SK-N-SH (cell line): ENCODE data around the gene SLC2A2. TPM values are rescaled to one million over a fixed set of nuclear protein-coding genes. Genes with fewer than 3 reads are reported as not detected.

Experiments
- CTCF ChIA-PET: fragments of 300-600, 350-600 bp; formaldehyde crosslinking; extraction: SDS; loops from one replicate; lab custom pipeline; 2021; lab: Yijun Ruan, JAX
- POLR2A ChIA-PET: fragments of 350-600 bp; sonication (Branson Sonifier 250); formaldehyde crosslinking; extraction: SDS; loops from one replicate; lab custom pipeline; 2020; ENCODE audit warnings: antibody characterized with exemption, inconsistent platforms; lab: Yijun Ruan, JAX
- DNase-seq: peaks from one replicate; pipeline ENCODE4 v3.0.0; 2012
- H2AFZ ChIP-seq: fragments of 200-600 bp; sonication (generic); 2 replicates; pipeline ENCODE4 v1.8.1; 2016; ENCODE audit warnings: antibody characterized with exemption, mild to moderate bottlenecking, low read depth
- H3F3A ChIP-seq: fragments of 200-600 bp; sonication (generic); replicated peaks from 2 replicates; pipeline ENCODE3; 2016; ENCODE audit warnings: antibody characterized with exemption, mild to moderate bottlenecking; ENCODE audit not compliant: insufficient read depth
- H3K27ac ChIP-seq, 2 experiments: fragments of 200-500 bp in 1 of 2; fragments of 200-600 bp in 1 of 2; sonication (Bioruptor generic) in 1 of 2; sonication (generic), shearing (Covaris generic) in 1 of 2; 2 replicates each; pipeline versions ENCODE4 v1.5.1 to v1.6.1; 2014 to 2016; ENCODE audit warnings: low read depth in 2 of 2, inconsistent platforms in 1 of 2, low read length in 1 of 2, mild to moderate bottlenecking in 1 of 2, mixed read lengths in 1 of 2
- H3K27me3 ChIP-seq: fragments of 200-600 bp; sonication (generic), shearing (Covaris generic); 2 replicates; pipeline ENCODE4 v1.6.1; 2016; ENCODE audit warnings: mixed run types; ENCODE audit not compliant: insufficient read depth
- H3K36me3 ChIP-seq, 2 experiments: fragments of 200-500 bp in 1 of 2; fragments of 200-600 bp in 1 of 2; sonication (Bioruptor generic) in 1 of 2; sonication (generic) in 1 of 2; replicated peaks in 1 of 2; 2 replicates each; pipeline versions ENCODE3 to v1.5.1; 2014 to 2016; ENCODE audit warnings: low read length in 1 of 2, mild to moderate bottlenecking in 1 of 2; ENCODE audit not compliant: insufficient read depth in 2 of 2, control insufficient read depth in 1 of 2
- H3K4me1 ChIP-seq, 2 experiments: fragments of 200-500 bp in 1 of 2; fragments of 200-600 bp in 1 of 2; sonication (Bioruptor generic) in 1 of 2; sonication (generic), shearing (Covaris generic) in 1 of 2; 2 replicates each; pipeline versions ENCODE4 v1.5.1 to v1.6.1; 2014 to 2016; ENCODE audit warnings: low read depth in 1 of 2, low read length in 1 of 2, mixed run types in 1 of 2; ENCODE audit not compliant: insufficient read depth in 2 of 2, control insufficient read depth in 1 of 2
- H3K4me2 ChIP-seq: fragments of 200-600 bp; sonication (generic), shearing (Covaris generic); 2 replicates; pipeline ENCODE4 v1.6.1; 2017; ENCODE audit warnings: mixed run types
- H3K4me3 ChIP-seq, 2 experiments: fragments of 200-500 bp in 1 of 2; fragments of 200-600 bp in 1 of 2; sonication (Bioruptor generic) in 1 of 2; sonication (generic), shearing (Covaris generic) in 1 of 2; 2 replicates each; pipeline versions ENCODE4 v1.5.1 to v1.8.1; 2014 to 2016; ENCODE audit warnings: low read depth in 2 of 2, inconsistent platforms in 1 of 2, low read length in 1 of 2, mild to moderate bottlenecking in 1 of 2, mixed read lengths in 1 of 2, moderate library complexity in 1 of 2
- H3K79me2 ChIP-seq: fragments of 200-600 bp; sonication (generic); 2 replicates; pipeline ENCODE4 v1.8.1; 2017; ENCODE audit warnings: mild to moderate bottlenecking; ENCODE audit not compliant: insufficient read depth
- H3K9ac ChIP-seq: fragments of 200-600 bp; sonication (generic); 2 replicates; pipeline ENCODE4 v1.6.1; 2017; ENCODE audit warnings: mixed run types
- H3K9me2 ChIP-seq: fragments of 200-600 bp; sonication (generic); 2 replicates; pipeline ENCODE4 v1.6.1; 2017; ENCODE audit warnings: mixed run types
- H3K9me3 ChIP-seq: fragments of 200-600 bp; sonication (generic); 2 replicates; pipeline ENCODE4 v1.6.1; 2017; ENCODE audit warnings: mixed run types, mild to moderate bottlenecking, moderate library complexity
- H4K20me1 ChIP-seq: fragments of 200-600 bp; sonication (generic); 2 replicates; pipeline ENCODE4 v1.6.1; 2017; ENCODE audit warnings: mild to moderate bottlenecking, mixed run types; ENCODE audit not compliant: insufficient read depth
- CHD2 ChIP-seq: fragments of 150-350 bp; IDR thresholded peaks from 2 replicates; pipeline ENCODE4 v1.6.1; 2018; ENCODE audit warnings: low read length; ENCODE audit not compliant: partially characterized antibody
- EP300 ChIP-seq, 2 experiments: IDR thresholded peaks; 2 replicates each; pipeline versions ENCODE4 v1.4.0 to v1.6.1; 2012; ENCODE audit warnings: borderline replicate concordance in 1 of 2, low read depth in 1 of 2, low read length in 1 of 2
- FOSL2 ChIP-seq: IDR thresholded peaks from 2 replicates; pipeline ENCODE4 v1.4.0; 2012; ENCODE audit warnings: low read depth, mild to moderate bottlenecking, moderate library complexity, borderline replicate concordance
- FOXJ3 ChIP-seq: sonication (generic); formaldehyde crosslinking; IDR thresholded peaks from 2 replicates; pipeline ENCODE4 v1.5.1; 2020; ENCODE audit warnings: mild to moderate bottlenecking, missing genetic modification reagents
- JUND ChIP-seq: IDR thresholded peaks from 2 replicates; pipeline ENCODE4 v1.4.0; 2012
- MXI1 ChIP-seq: IDR thresholded peaks from 2 replicates; pipeline ENCODE4 v1.6.1; 2012; ENCODE audit warnings: mild to moderate bottlenecking, low read depth, low read length, improper control_type of control experiment
- NFIC ChIP-seq: IDR thresholded peaks from 2 replicates; pipeline ENCODE4 v1.4.0; 2012; ENCODE audit warnings: borderline replicate concordance
- POLR2AphosphoS5 ChIP-seq: IDR thresholded peaks from 2 replicates; pipeline ENCODE4 v1.6.1; 2012; ENCODE audit warnings: low read depth, low read length
- RCOR1 ChIP-seq: fragments of 150-350 bp; IDR thresholded peaks from 2 replicates; pipeline ENCODE4 v1.6.1; 2017; ENCODE audit warnings: antibody characterized with exemption, low read length
- SIN3A ChIP-seq: IDR thresholded peaks from 2 replicates; pipeline ENCODE4 v1.6.1; 2012; ENCODE audit warnings: low read depth, mild to moderate bottlenecking, low read length, moderate library complexity, borderline replicate concordance
- SMC3 ChIP-seq: IDR thresholded peaks from 2 replicates; pipeline ENCODE4 v1.6.1; 2012; ENCODE audit warnings: low read depth, low read length, improper control_type of control experiment
- TCF12 ChIP-seq: IDR thresholded peaks from 2 replicates; pipeline ENCODE4 v1.4.0; 2012
- TEAD4 ChIP-seq: IDR thresholded peaks from 2 replicates; pipeline ENCODE4 v1.4.0; 2012; ENCODE audit warnings: mild to moderate bottlenecking, borderline replicate concordance; ENCODE audit not compliant: insufficient read depth
- WGBS: methylation state at CpG from one replicate; pipeline ENCODE4 v1.1.6; 2017; ENCODE audit warnings: low lambda C conversion rate; 5-methylcytosine and 5-hydroxymethylcytosine counted together
- polyA plus RNA-seq, 3 experiments: library from polyadenylated mRNA; depleted of rRNA; stranded (reverse); fragments of >200 nt; gene quantifications; 2 replicates each; pipeline ENCODE4 v1.2.3, GENCODE V29; 2012
- TF ChIP-seq, protein P1 (sequence below): fragments of 150-350 bp; IDR thresholded peaks from 2 replicates; pipeline ENCODE4 v1.6.1; 2016; ENCODE audit warnings: mild to moderate bottlenecking, low read depth, low read length
- TF ChIP-seq, protein P2 (sequence below): IDR thresholded peaks from 2 replicates; pipeline ENCODE4 v1.4.0; 2012; ENCODE audit warnings: low read depth
- TF ChIP-seq, protein P3 (sequence below): IDR thresholded peaks from 2 replicates; pipeline ENCODE4 v1.6.1; 2012; ENCODE audit warnings: mild to moderate bottlenecking, low read depth, low read length, moderate library complexity
- TF ChIP-seq, protein P4 (sequence below): IDR thresholded peaks from 2 replicates; pipeline ENCODE4; 2012
- TF ChIP-seq, protein P5 (sequence below): fragments of 150-350 bp; IDR thresholded peaks from 2 replicates; pipeline ENCODE4 v1.6.1; 2017; ENCODE audit warnings: antibody characterized with exemption, low read length, low read depth, borderline replicate concordance

SLC2A2 gene
- polyA plus RNA-seq, 1 of the 3 experiments (the other 2 are of a cell fraction) = 0.59 TPM

DNA sequence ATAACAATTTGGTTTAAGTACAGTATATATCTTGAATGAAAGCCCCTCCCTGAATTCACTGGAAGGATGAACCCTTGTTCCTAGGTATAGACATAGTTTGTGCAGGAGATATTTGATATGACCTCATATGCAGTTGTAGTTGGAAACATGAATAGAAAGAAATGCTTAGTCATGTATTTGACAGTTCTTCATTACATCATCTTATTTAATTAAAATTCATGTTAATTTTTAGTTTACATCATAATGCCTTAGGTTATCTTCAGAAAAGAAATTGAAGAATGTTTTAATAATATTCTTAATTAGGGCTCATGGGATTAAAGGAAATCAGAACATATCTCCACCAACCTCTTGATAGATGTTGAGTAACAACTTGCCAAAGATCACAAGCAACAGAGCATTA, 19.2 kb downstream of the SLC2A2 start:
- peaks cover 8% of the 10 kb centered on the region for H3F3A ChIP-seq
- no peak overlapping the region for H2AFZ ChIP-seq
- POLR2A ChIA-PET = no interaction called here
- H3K9me2 ChIP-seq = 0 out of 2 replicates have a peak, but pooled peaks cover 5% of the 10 kb centered on the region
- H3K27me3 ChIP-seq = no peaks in the 10 kb centered on the region
- no peak overlapping the region for H3K9ac ChIP-seq
- no peaks in the 10 kb centered on the region for H4K20me1 ChIP-seq
- CTCF ChIA-PET = no interaction called here
- H3K27ac ChIP-seq = no peak overlapping the region
- TF ChIP-seq CHD2 = no peak
- TF ChIP-seq JUND = no peak
- no peak for TF ChIP-seq SMC3
- TF ChIP-seq MXI1 = no peak
- no peak for TF ChIP-seq EP300 (IDR thresholded peaks at IDR 0.05; ENCODE audit: borderline replicate concordance in 1 of 2, low read depth in 1 of 2, low read length in 1 of 2)
- TF ChIP-seq FOXJ3 (CRISPR knock-in tag) = no peak
- TF ChIP-seq, protein P1, sequence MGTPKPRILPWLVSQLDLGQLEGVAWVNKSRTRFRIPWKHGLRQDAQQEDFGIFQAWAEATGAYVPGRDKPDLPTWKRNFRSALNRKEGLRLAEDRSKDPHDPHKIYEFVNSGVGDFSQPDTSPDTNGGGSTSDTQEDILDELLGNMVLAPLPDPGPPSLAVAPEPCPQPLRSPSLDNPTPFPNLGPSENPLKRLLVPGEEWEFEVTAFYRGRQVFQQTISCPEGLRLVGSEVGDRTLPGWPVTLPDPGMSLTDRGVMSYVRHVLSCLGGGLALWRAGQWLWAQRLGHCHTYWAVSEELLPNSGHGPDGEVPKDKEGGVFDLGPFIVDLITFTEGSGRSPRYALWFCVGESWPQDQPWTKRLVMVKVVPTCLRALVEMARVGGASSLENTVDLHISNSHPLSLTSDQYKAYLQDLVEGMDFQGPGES = no peak
- no peak for TF ChIP-seq RCOR1
- TF ChIP-seq NFIC = no peak
- H3K36me3 ChIP-seq = no peaks in the 10 kb centered on the region
- H3K4me3 ChIP-seq = no peak overlapping the region
- no peak overlapping the region for H3K4me2 ChIP-seq
- no peaks in the 10 kb centered on the region for H3K9me3 ChIP-seq
- no peaks in the 10 kb centered on the region for H3K79me2 ChIP-seq
- H3K4me1 ChIP-seq = peaks cover 0 to 16% of the 10 kb centered on the region in 2 experiments; a peak in 1 of 4 replicates
- DNase-seq = no peak

DNA sequence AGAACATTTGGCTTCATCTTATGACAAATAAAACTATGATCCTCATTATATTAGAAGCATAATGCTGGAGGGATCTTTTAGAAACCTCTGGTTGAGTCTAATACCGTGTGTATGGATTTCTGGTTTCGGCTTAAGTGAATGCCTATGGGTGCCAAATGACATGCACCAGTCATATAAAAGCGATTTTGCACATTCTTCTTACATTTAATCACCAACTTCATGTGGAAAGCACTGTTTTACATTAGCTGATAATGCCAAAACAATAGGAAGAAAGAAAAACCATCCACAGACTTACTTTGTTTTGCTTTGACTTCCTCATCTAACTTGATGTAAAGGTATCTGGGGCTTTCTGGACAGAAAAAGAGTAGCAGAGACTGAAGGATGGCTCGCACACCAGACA, 20.9 kb downstream of the SLC2A2 start:
- Histone ChIP-seq H3K4me2 (peak overlapping the region; percentile 31; the same call in 1 of the 2 replicates), H3K9me3 (no peaks in the 10 kb centered on the region), H3K36me3 (no peaks in the 10 kb centered on the region), H3K27me3 (no peaks in the 10 kb centered on the region), H3F3A (peaks cover 19% of the 10 kb centered on the region), H3K4me3 (no peak overlapping the region), H3K9ac (peak overlapping the region; percentile 44; the same call in 1 of the 2 replicates), H3K27ac (peak overlapping the region; percentile 50 to 87; a peak in 3 of 4 replicates), H3K9me2 (0 out of 2 replicates have a peak, but pooled peaks cover 5% of the 10 kb centered on the region), H4K20me1 (no peaks in the 10 kb centered on the region), H2AFZ (peak overlapping the region; percentile 82), H3K4me1 (peaks cover 0 to 28% of the 10 kb centered on the region in 2 experiments; a peak in 1 of 4 replicates), H3K79me2 (no peaks in the 10 kb centered on the region)
- no peak for DNase-seq
- ChIA-PET CTCF (interaction anchor here (0.7 kb wide), 1 partner anchor 25 kb away, joined by 4 read pairs; no protein-coding TSS in a partner anchor), POLR2A (no interaction called here)
- WGBS = 19% methylated on average over 4 of the region's 4 CpGs
- TF ChIP-seq, protein P2, sequence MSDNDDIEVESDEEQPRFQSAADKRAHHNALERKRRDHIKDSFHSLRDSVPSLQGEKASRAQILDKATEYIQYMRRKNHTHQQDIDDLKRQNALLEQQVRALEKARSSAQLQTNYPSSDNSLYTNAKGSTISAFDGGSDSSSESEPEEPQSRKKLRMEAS = no peak
- TF ChIP-seq, protein P3, sequence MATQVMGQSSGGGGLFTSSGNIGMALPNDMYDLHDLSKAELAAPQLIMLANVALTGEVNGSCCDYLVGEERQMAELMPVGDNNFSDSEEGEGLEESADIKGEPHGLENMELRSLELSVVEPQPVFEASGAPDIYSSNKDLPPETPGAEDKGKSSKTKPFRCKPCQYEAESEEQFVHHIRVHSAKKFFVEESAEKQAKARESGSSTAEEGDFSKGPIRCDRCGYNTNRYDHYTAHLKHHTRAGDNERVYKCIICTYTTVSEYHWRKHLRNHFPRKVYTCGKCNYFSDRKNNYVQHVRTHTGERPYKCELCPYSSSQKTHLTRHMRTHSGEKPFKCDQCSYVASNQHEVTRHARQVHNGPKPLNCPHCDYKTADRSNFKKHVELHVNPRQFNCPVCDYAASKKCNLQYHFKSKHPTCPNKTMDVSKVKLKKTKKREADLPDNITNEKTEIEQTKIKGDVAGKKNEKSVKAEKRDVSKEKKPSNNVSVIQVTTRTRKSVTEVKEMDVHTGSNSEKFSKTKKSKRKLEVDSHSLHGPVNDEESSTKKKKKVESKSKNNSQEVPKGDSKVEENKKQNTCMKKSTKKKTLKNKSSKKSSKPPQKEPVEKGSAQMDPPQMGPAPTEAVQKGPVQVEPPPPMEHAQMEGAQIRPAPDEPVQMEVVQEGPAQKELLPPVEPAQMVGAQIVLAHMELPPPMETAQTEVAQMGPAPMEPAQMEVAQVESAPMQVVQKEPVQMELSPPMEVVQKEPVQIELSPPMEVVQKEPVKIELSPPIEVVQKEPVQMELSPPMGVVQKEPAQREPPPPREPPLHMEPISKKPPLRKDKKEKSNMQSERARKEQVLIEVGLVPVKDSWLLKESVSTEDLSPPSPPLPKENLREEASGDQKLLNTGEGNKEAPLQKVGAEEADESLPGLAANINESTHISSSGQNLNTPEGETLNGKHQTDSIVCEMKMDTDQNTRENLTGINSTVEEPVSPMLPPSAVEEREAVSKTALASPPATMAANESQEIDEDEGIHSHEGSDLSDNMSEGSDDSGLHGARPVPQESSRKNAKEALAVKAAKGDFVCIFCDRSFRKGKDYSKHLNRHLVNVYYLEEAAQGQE = no peak
- TF ChIP-seq POLR2AphosphoS5 (0 out of 2 replicates have a peak, but pooled peaks have one; percentile 27), TEAD4 (0 out of 2 replicates have a peak, but pooled peaks have one; percentile 52), EP300 (IDR thresholded peaks at IDR 0.05; ENCODE audit: borderline replicate concordance in 1 of 2, low read depth in 1 of 2, low read length in 1 of 2) (peak in 1 of 2 experiments; percentile 40; a peak in 1 of 4 replicates), TCF12 (peak; percentile 87), FOSL2 (peak; percentile 77; the same call in 1 of the 2 replicates), NFIC (peak; percentile 55; the same call in 1 of the 2 replicates), SIN3A (no peak), JUND (peak; percentile 74)
- TF ChIP-seq, protein P4, sequence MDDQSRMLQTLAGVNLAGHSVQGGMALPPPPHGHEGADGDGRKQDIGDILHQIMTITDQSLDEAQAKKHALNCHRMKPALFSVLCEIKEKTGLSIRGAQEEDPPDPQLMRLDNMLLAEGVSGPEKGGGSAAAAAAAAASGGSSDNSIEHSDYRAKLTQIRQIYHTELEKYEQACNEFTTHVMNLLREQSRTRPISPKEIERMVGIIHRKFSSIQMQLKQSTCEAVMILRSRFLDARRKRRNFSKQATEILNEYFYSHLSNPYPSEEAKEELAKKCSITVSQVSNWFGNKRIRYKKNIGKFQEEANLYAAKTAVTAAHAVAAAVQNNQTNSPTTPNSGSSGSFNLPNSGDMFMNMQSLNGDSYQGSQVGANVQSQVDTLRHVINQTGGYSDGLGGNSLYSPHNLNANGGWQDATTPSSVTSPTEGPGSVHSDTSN = peak; percentile 43
- TF ChIP-seq, protein P5, sequence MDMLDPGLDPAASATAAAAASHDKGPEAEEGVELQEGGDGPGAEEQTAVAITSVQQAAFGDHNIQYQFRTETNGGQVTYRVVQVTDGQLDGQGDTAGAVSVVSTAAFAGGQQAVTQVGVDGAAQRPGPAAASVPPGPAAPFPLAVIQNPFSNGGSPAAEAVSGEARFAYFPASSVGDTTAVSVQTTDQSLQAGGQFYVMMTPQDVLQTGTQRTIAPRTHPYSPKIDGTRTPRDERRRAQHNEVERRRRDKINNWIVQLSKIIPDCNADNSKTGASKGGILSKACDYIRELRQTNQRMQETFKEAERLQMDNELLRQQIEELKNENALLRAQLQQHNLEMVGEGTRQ = no peak
